Amniotic epithelial cell (primary cell): Measurements from ENCODE around the gene WDFY2.

Experiments used
- DNase-seq: peaks from one replicate; pipeline ENCODE4 v3.0.0-alpha.2; 2010; ENCODE audit warnings: low read depth

The WDFY2 gene

GRCh38 chr13:51797664-51798488, 213.6 kb downstream of the WDFY2 start:
- DNase-seq: peak; percentile 60

- no peak for DNase-seq
Measured at GRCh38 chr13:51799261-51799660, 215.0 kb downstream of the WDFY2 start.

- DNase-seq: no peak
Measured at GRCh38 chr13:51800486-51800885, 216.2 kb downstream of the WDFY2 start.

GRCh38 chr13:51801631-51802099, 217.4 kb downstream of the WDFY2 start:
- no peak for DNase-seq

- DNase-seq: no peak
Measured at GRCh38 chr13:51802631-51803418, 218.6 kb downstream of the WDFY2 start.

GRCh38 chr13:51803422-51804294, 219.4 kb downstream of the WDFY2 start, which contains the start of gene DHRS12:
Gene DHRS12 (minus strand): TSS chr13:51804163. CDS start chr13:51799659, 4,504 bp downstream.
- DNase-seq: peak; percentile 59

DNA sequence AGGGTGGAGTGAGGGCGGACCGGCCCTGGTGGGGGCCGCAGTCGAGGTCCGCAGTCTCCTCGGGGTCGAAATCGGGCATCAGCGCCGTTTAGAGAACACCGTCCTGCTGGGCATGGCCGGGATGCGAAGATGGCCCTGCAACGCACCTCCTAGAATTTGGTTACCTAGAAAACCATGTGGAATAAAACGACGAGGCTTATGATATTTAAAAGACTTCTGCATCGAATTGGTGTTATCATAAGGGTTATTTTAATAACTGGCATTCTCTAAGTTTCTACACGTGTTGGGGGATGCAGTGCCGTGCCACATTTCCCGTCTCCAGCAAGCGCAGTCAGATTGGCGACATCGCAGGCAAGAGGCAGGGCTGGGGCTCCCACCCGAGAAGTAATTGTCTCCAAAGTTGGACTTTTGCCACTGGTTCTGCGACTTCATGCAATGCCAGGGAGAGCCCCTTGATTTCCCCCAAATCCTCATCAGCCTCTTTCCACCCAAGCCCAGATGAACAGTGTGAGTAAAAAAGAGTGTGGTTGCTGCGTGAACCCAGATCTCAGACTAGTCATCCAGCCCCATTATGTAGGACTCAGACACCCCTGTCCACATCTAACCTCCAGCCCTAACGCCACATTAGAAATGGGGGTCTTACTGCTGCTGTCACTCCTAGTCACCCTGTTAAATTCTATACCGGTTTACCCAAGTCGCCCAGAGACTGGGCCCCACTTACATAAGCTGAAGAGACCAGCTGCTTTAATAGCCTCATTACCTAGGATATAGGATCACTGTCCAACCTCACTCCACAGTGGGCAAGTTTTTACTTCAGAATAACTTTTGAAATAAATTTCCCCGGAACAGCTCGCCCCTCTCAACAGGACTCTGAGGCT, 220.3 kb downstream of the WDFY2 start:
- DNase-seq: no peak

DNA sequence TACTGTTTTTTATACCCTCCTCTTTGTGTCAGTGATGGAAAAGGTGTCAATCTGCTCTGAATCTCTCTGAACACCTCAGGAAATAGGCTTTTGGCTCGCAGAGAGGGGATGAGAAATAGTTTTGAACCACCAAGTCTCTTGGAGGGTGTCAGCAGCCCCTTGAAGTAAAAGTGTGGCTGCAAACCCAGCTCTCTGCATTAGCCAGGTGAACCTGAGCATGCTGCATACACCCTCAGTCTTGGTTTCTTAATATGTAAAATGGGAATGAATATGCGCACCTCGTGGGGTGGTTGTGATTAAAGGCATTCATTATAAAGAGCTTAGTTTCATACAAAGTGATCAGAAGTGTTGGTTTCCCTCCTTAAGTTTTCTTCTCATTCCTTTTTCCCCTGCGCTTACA, 221.1 kb downstream of the WDFY2 start:
- DNase-seq: no peak

GRCh38 chr13:51805925-51806324, 221.7 kb downstream of the WDFY2 start:
- DNase-seq: no peak

DNA sequence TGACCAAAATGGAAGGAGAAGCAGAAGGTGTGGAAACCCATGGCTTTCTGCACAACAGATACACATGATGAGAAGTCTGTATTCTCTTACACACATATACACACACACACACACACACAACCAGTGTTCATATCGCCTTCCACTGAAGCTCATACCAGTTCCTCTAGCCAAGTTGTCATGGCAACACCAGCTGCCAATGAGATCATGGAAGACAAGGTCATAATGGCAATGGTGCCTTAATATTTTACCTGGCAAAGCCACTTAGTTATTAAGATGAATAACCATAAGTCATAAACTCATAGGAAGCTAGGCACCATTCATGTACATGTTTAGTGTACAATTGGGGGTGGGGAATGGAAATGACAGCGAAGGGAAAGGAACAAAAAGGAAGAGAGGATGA, 222.3 kb downstream of the WDFY2 start:
- DNase-seq: peak; percentile 41

DNA sequence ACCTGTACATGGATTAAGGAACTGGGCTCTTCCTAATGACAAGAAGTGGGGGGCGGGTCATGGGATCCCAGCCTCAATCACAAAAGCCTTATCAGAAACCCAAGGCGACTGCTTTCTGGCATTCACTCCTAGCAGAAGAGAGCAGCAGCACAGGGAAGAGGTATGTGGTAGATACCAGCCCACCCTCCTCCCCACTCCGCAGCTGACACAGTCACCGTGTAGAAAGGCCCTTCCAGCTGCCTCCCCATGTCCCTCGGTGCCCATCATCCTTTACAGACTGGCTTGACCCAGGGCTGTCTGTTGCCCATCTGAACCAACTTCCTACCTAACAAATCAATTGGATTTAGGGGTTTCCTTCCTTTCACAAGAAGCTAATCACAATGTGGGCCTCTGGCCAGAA, 222.8 kb downstream of the WDFY2 start:
- DNase-seq: no peak

- no peak for DNase-seq
Measured at GRCh38 chr13:51808811-51809210, 224.5 kb downstream of the WDFY2 start.

GRCh38 chr13:51811046-51811445, 226.8 kb downstream of the WDFY2 start:
- DNase-seq: no peak

- no peak for DNase-seq
Measured at GRCh38 chr13:51811920-51812451, 227.7 kb downstream of the WDFY2 start.

DNA sequence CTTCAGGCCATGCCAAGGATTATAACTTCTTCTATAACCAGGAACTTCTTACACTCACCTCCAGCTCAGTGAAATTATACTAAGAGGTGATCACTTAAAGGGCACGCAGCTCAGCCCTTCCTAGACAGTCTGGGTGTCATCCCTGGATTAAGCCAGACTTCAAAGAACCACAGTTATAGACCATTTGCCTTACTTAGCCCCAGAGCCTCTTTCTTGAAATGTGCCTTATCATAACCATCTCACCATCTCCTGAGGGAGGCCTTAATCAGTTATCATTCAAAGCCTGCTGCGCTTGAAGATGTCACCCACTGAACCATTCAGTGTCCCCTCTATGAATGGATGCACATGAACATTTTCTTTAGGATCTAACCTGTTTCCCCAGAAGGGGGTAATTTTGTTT, 229.8 kb downstream of the WDFY2 start:
- DNase-seq: no peak

DNA sequence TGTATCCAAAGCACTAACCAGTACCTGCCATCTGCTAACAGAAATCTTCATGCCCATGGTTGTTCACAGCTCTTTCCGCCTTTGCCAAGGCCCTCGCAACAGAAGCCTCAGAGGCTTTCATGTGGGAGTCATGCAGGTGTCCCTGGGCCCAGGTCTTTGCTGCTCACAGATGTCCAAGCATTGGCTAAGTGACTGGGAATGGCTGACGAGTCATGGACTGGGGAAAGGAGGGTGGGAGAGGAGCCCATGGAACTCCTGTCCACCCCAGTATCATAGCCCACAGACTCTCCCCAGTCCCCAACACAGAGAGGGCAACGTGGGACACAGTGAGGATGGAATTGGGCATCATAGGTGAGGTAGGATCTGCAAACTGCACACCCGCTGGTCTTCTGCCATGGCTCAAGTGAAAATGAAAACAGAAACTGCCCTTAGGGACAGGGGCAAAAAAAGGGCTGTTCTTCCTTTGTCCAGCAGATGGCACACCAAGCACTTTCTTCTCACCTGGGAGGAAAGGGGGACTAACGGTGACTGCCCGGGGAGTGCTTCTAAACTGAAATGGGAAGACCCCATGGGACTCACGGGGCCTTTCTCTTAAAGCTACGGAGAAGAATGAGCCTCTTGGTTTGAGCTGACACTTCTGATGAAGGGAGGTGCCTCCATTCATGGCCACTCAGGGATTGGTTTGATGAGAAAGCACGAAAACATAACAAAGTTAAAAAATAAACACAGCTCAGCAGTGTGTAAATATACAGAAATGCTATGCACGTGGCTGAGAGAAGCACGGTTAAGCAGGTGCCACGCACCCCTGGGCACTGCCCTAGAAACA, 230.8 kb downstream of the WDFY2 start:
- DNase-seq: peak; percentile 39

- no peak for DNase-seq
Measured at GRCh38 chr13:51815848-51816247, 231.6 kb downstream of the WDFY2 start.

- no peak for DNase-seq
Measured at GRCh38 chr13:51816604-51817249, 232.5 kb downstream of the WDFY2 start.
